Measurements from ENCODE around the gene TCEANC2.
"Not testable (repeated sequence)": the region's sequence is repeated elsewhere in the genome, so short reads cannot be mapped to it uniquely, and the experiment has no call there.

Gene TCEANC2

GRCh38 chr1:54052934-54053744, at the start of gene TCEANC2, which contains the start of gene TMEM59:
Gene TCEANC2 (plus strand): TSS chr1:54053608. CDS start chr1:54054423, 815 bp downstream.
Gene TMEM59 (minus strand): TSS chr1:54053204. CDS start chr1:54053188, 16 bp downstream.
- no peak for TF ChIP-seq CTCF (IDR thresholded peaks at IDR 0.05; ENCODE audit: insufficient read depth, low read depth, low read length, missing control alignments)
- peak within 1 kb of the TSS; percentile 93 for H3K4me3 ChIP-seq (ENCODE audit: low read depth, low read length)
- DNase-seq (ENCODE audit: low read depth), result peak; percentile 99

GRCh38 chr1:54003750-54004480, 49.5 kb upstream of the TCEANC2 start:
- DNase-seq (ENCODE audit: low read depth); H3K4me3 ChIP-seq (ENCODE audit: low read depth, low read length): not testable (repeated sequence)

GRCh38 chr1:54004481-54005049, 48.8 kb upstream of the TCEANC2 start:
- no peak overlapping the region for H3K4me3 ChIP-seq (ENCODE audit: low read depth, low read length)
- DNase-seq (ENCODE audit: low read depth), result no peak
- TF ChIP-seq CTCF (IDR thresholded peaks at IDR 0.05; ENCODE audit: insufficient read depth, low read depth, low read length, missing control alignments), result no peak

- no peak for DNase-seq (ENCODE audit: low read depth)
- no peak overlapping the region for H3K4me3 ChIP-seq (ENCODE audit: low read depth, low read length)
- TF ChIP-seq CTCF (IDR thresholded peaks at IDR 0.05; ENCODE audit: insufficient read depth, low read depth, low read length, missing control alignments), result no peak
Observed at GRCh38 chr1:54006508-54006907, 46.9 kb upstream of the TCEANC2 start.

GRCh38 chr1:54007613-54008012, 45.8 kb upstream of the TCEANC2 start:
- no peak overlapping the region for H3K4me3 ChIP-seq (ENCODE audit: low read depth, low read length)
- no peak for DNase-seq (ENCODE audit: low read depth)
- no peak for TF ChIP-seq CTCF (IDR thresholded peaks at IDR 0.05; ENCODE audit: insufficient read depth, low read depth, low read length, missing control alignments)

- DNase-seq (ENCODE audit: low read depth), result no peak
- TF ChIP-seq CTCF (IDR thresholded peaks at IDR 0.05; ENCODE audit: insufficient read depth, low read depth, low read length, missing control alignments), result no peak
- H3K4me3 ChIP-seq (ENCODE audit: low read depth, low read length), result no peak overlapping the region
Observed at GRCh38 chr1:54008876-54009275, 44.5 kb upstream of the TCEANC2 start.

- DNase-seq (ENCODE audit: low read depth), result no peak
- no peak overlapping the region for H3K4me3 ChIP-seq (ENCODE audit: low read depth, low read length)
- no peak for TF ChIP-seq CTCF (IDR thresholded peaks at IDR 0.05; ENCODE audit: insufficient read depth, low read depth, low read length, missing control alignments)
Observed at GRCh38 chr1:54009406-54009805, 44.0 kb upstream of the TCEANC2 start.

Measured in GM12865 (cell line).